Uterus (tissue), 4 donors: ENCODE data around the gene C9orf50. TPM values are rescaled to one million over a fixed set of nuclear protein-coding genes. Genes with fewer than 3 reads are reported as not detected.

Source experiments
- DNase-seq, 2 donors: peaks; one replicate each; pipeline ENCODE4 v3.0.0-alpha.2; 2019 to 2020
- H3K27ac ChIP-seq, 2 donors: fragments of 200-600 bp; sonication (generic); 1 replicate in 1 of 2; 2 replicates in 1 of 2; pipeline ENCODE4 v1.5.1; 2016 to 2018
- H3K27me3 ChIP-seq, 2 donors: fragments of 200-600 bp; sonication (generic); one replicate each; pipeline ENCODE4 v1.5.1; 2018 to 2019; ENCODE audit warnings: control low read depth in 1 of 2
- H3K36me3 ChIP-seq, 2 donors: fragments of 200-600 bp; sonication (generic); one replicate each; pipeline ENCODE4 v1.5.1; 2019; ENCODE audit warnings: control low read depth in 1 of 2
- H3K4me1 ChIP-seq, 2 donors: fragments of 200-600 bp; sonication (generic); one replicate each; pipeline ENCODE4 v1.5.1; 2018 to 2019; ENCODE audit warnings: control low read depth in 1 of 2
- H3K4me3 ChIP-seq, 2 donors: fragments of 200-600 bp; sonication (generic); 1 replicate in 1 of 2; 2 replicates in 1 of 2; pipeline ENCODE4 v1.5.1; 2018 to 2019; ENCODE audit warnings: mild to moderate bottlenecking in 1 of 2
- H3K9me3 ChIP-seq, 2 donors: fragments of 200-600 bp; sonication (generic); one replicate each; pipeline ENCODE4 v1.5.1; 2019; ENCODE audit warnings: control low read depth in 1 of 2
- CTCF ChIP-seq, 4 experiments: fragments of 200-600 bp in 2 of 4; fragments of 450-650 bp in 2 of 4; sonication (generic) in 2 of 4; IDR thresholded peaks; one replicate each; pipeline ENCODE4 v1.5.1; 2016 to 2019; ENCODE audit warnings: antibody characterized with exemption in 4 of 4, mild to moderate bottlenecking in 2 of 4, moderate library complexity in 1 of 4
- POLR2A ChIP-seq, 2 donors: fragments of 450-650 bp; IDR thresholded peaks; one replicate each; pipeline ENCODE4 v1.6.1; 2016; ENCODE audit warnings: antibody characterized with exemption in 2 of 2, mild to moderate bottlenecking in 1 of 2, moderate library complexity in 1 of 2
- intact Hi-C: fragments of 100-400 bp; cut with DNase I; formaldehyde crosslinking; loops from one replicate; pipeline ENCODE4 v1.15.1; 2023; ENCODE audit warnings: low total_unique reads
- total RNA-seq, 4 donors: library from RNA; depleted of rRNA in 3 of 4; stranded (reverse); fragments of >200 nt in 3 of 4; gene quantifications; one replicate each; pipeline versions ENCODE4 v1.1.0 to v1.2.4, GENCODE V29; 2014 to 2023
- donor health status: DM: yes; HTN: yes; CAD: no.

C9orf50 gene
- total RNA-seq, 4 donors from 2014 or later, result 0.35 TPM; not detected in 3

GRCh38 chr9:129562917-129563316 lies 58.0 kb downstream of the C9orf50 start:
- Histone ChIP-seq H3K4me1 (no peaks in the 10 kb centered on the region), H3K27ac (no peak overlapping the region), H3K27me3 (no peaks in the 10 kb centered on the region), H3K9me3 (no peaks in the 10 kb centered on the region), H3K4me3 (no peak overlapping the region), H3K36me3 (no peaks in the 10 kb centered on the region)
- no peak for DNase-seq
- TF ChIP-seq POLR2A (IDR thresholded peaks at IDR 0.05) (no peak), CTCF (IDR thresholded peaks at IDR 0.05) (no peak)
- intact Hi-C loops, result no loop called here

- no peak for DNase-seq
- H3K4me3 ChIP-seq, result no peak overlapping the region
- no peaks in the 10 kb centered on the region for H3K36me3 ChIP-seq
- H3K4me1 ChIP-seq, result no peaks in the 10 kb centered on the region
- TF ChIP-seq POLR2A (IDR thresholded peaks at IDR 0.05) (no peak), CTCF (IDR thresholded peaks at IDR 0.05) (no peak)
- H3K27me3 ChIP-seq, result no peaks in the 10 kb centered on the region
- H3K9me3 ChIP-seq, result no peaks in the 10 kb centered on the region
- intact Hi-C loops, result no loop called here
- no peak overlapping the region for H3K27ac ChIP-seq
Observed at GRCh38 chr9:129562514-129562913, 58.4 kb downstream of the C9orf50 start.

Other genes with a start within 250 kb of the C9orf50 start
- 10 to 100 TPM in 3 of 4 donors, 1 to 10 TPM in 1; 1.8 to 30.8 (median 21.6) TPM for gene NTMT1, start 5.1 kb upstream of the C9orf50 start, total RNA-seq
- gene ASB6, start 21.1 kb upstream of the C9orf50 start, total RNA-seq, result 10 to 100 TPM in 2 of 4 donors, 1 to 10 TPM in 2; 1.3 to 20.3 (median 8.5) TPM
- 1 to 10 TPM in 2 of 4 donors, not detected in 2; 3.5 to 5.5 TPM for gene PRRX2, start 44.5 kb upstream of the C9orf50 start, total RNA-seq
- 1 to 10 TPM in 3 of 4 donors, not detected in 1; 1.3 to 7.5 (median 4.2) TPM for gene PTGES, start 131.9 kb upstream of the C9orf50 start, total RNA-seq
- gene TOR1B, start 182.1 kb upstream of the C9orf50 start, total RNA-seq, result 10 to 100 TPM in 3 of 4 donors, 1 to 10 TPM in 1; 4.1 to 33.9 (median 13.2) TPM
- 10 to 100 TPM; 13.1 to 40.3 (median 33.0) TPM for gene TOR1A, start 203.0 kb upstream of the C9orf50 start, total RNA-seq
- 10 to 100 TPM; 17.4 to 56.9 (median 35.0) TPM for gene C9orf78, start 214.2 kb upstream of the C9orf50 start, total RNA-seq
- 10 to 100 TPM in 2 of 4 donors, 1 to 10 TPM in 2; 5.6 to 46.7 (median 11.1) TPM for gene USP20, start 214.4 kb upstream of the C9orf50 start, total RNA-seq